Measurements from ENCODE around the gene MYL5.
A peak's percentile ranks its signal among the peaks of the same experiment; 100 is the strongest.

The MYL5 gene

DNA sequence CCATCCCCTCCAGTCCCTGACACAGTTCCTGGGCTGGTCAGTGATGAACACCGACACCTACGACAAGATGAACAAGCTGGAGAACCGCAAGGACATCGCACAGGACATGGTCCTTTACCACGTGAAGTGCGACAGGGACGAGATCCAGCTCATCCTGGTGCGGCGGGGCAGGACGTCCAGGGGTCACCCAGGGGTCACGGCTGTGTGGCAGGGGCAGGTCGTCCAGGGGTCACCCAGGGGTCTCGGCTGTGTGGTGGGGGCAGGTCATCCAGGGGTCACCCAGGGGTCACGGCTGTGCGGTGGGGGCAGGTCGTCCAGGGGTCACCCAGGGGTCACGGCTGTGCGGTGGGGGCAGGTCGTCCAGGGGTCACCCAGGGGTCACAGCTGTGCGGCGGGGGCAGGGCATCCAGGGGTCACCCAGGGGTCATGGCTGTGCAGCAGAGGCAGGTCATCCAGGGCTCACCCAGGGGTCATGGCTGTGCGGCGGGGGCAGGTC is 17.0 kb upstream of the MYL5 start:
- H3K27ac ChIP-seq (ENCODE audit: low read depth in 2 of 2, low read length in 2 of 2) = no peak overlapping the region
- H3K27me3 ChIP-seq (ENCODE audit: control insufficient read depth in 2 of 2, insufficient read depth in 2 of 2, low read length in 2 of 2) = no peaks in the 10 kb centered on the region
- no peak overlapping the region for H3K9ac ChIP-seq (ENCODE audit: low read depth in 1 of 2, low read length in 2 of 2)
- no peaks in the 10 kb centered on the region for H3K36me3 ChIP-seq (ENCODE audit: control insufficient read depth in 2 of 2, insufficient read depth in 2 of 2, low read length in 2 of 2)
- H3K9me3 ChIP-seq (ENCODE audit: control insufficient read depth in 2 of 2, low read length in 2 of 2) = no peaks in the 10 kb centered on the region
- H3K4me3 ChIP-seq (ENCODE audit: low read length in 2 of 2) = no peak overlapping the region
- no peaks in the 10 kb centered on the region for H3K4me1 ChIP-seq (ENCODE audit: control insufficient read depth in 2 of 2, insufficient read depth in 2 of 2, low read length in 2 of 2)

- H3K27ac ChIP-seq (ENCODE audit: low read depth in 2 of 2, low read length in 2 of 2) = no peak overlapping the region
- no peaks in the 10 kb centered on the region for H3K9me3 ChIP-seq (ENCODE audit: control insufficient read depth in 2 of 2, low read length in 2 of 2)
- no peak overlapping the region for H3K9ac ChIP-seq (ENCODE audit: low read depth in 1 of 2, low read length in 2 of 2)
- no peaks in the 10 kb centered on the region for H3K36me3 ChIP-seq (ENCODE audit: control insufficient read depth in 2 of 2, insufficient read depth in 2 of 2, low read length in 2 of 2)
- no peaks in the 10 kb centered on the region for H3K27me3 ChIP-seq (ENCODE audit: control insufficient read depth in 2 of 2, insufficient read depth in 2 of 2, low read length in 2 of 2)
- H3K4me1 ChIP-seq (ENCODE audit: control insufficient read depth in 2 of 2, insufficient read depth in 2 of 2, low read length in 2 of 2) = no peaks in the 10 kb centered on the region
- no peak overlapping the region for H3K4me3 ChIP-seq (ENCODE audit: low read length in 2 of 2)
Observed at GRCh38 chr4:657834-658667, 16.3 kb upstream of the MYL5 start.

- H3K27me3 ChIP-seq (ENCODE audit: control insufficient read depth in 2 of 2, insufficient read depth in 2 of 2, low read length in 2 of 2) = no peaks in the 10 kb centered on the region
- no peaks in the 10 kb centered on the region for H3K9me3 ChIP-seq (ENCODE audit: control insufficient read depth in 2 of 2, low read length in 2 of 2)
- H3K27ac ChIP-seq (ENCODE audit: low read depth in 2 of 2, low read length in 2 of 2) = no peak overlapping the region
- no peaks in the 10 kb centered on the region for H3K4me1 ChIP-seq (ENCODE audit: control insufficient read depth in 2 of 2, insufficient read depth in 2 of 2, low read length in 2 of 2)
- no peak overlapping the region for H3K9ac ChIP-seq (ENCODE audit: low read depth in 1 of 2, low read length in 2 of 2)
- no peaks in the 10 kb centered on the region for H3K36me3 ChIP-seq (ENCODE audit: control insufficient read depth in 2 of 2, insufficient read depth in 2 of 2, low read length in 2 of 2)
- no peak overlapping the region for H3K4me3 ChIP-seq (ENCODE audit: low read length in 2 of 2)
Observed at GRCh38 chr4:658681-659667, 15.4 kb upstream of the MYL5 start.

GRCh38 chr4:659851-660250 is 14.5 kb upstream of the MYL5 start:
- Histone ChIP-seq H3K27me3 (ENCODE audit: control insufficient read depth in 2 of 2, insufficient read depth in 2 of 2, low read length in 2 of 2) (no peaks in the 10 kb centered on the region), H3K4me3 (ENCODE audit: low read length in 2 of 2) (no peak overlapping the region), H3K9me3 (ENCODE audit: control insufficient read depth in 2 of 2, low read length in 2 of 2) (no peaks in the 10 kb centered on the region), H3K36me3 (ENCODE audit: control insufficient read depth in 2 of 2, insufficient read depth in 2 of 2, low read length in 2 of 2) (no peaks in the 10 kb centered on the region), H3K27ac (ENCODE audit: low read depth in 2 of 2, low read length in 2 of 2) (no peak overlapping the region), H3K4me1 (ENCODE audit: control insufficient read depth in 2 of 2, insufficient read depth in 2 of 2, low read length in 2 of 2) (no peaks in the 10 kb centered on the region), H3K9ac (ENCODE audit: low read depth in 1 of 2, low read length in 2 of 2) (no peak overlapping the region)

DNA sequence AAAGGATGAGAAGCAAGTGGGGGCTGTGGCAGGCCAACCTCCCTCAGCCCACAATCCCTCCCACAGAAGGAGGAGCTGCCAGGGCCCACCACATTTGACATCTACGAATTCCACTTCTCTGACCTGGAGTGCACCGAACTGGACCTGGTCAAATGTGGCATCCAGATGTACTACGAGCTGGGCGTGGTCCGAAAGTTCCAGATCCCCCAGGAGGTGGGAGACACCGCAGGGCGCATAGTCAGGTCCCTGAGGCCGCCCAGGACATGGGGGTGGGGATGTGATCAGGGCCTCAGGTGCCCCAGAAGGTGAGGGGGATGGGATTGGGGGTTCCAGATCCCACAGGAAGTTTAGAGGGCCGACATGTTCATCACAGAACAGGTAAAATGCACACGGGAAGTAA is 13.9 kb upstream of the MYL5 start:
- Histone ChIP-seq H3K9ac (ENCODE audit: low read depth in 1 of 2, low read length in 2 of 2) (no peak overlapping the region), H3K4me1 (ENCODE audit: control insufficient read depth in 2 of 2, insufficient read depth in 2 of 2, low read length in 2 of 2) (no peaks in the 10 kb centered on the region), H3K27me3 (ENCODE audit: control insufficient read depth in 2 of 2, insufficient read depth in 2 of 2, low read length in 2 of 2) (no peaks in the 10 kb centered on the region), H3K36me3 (ENCODE audit: control insufficient read depth in 2 of 2, insufficient read depth in 2 of 2, low read length in 2 of 2) (no peaks in the 10 kb centered on the region), H3K9me3 (ENCODE audit: control insufficient read depth in 2 of 2, low read length in 2 of 2) (no peaks in the 10 kb centered on the region), H3K27ac (ENCODE audit: low read depth in 2 of 2, low read length in 2 of 2) (no peak overlapping the region), H3K4me3 (ENCODE audit: low read length in 2 of 2) (no peak overlapping the region)

- Histone ChIP-seq H3K9ac (ENCODE audit: low read depth in 1 of 2, low read length in 2 of 2) (no peak overlapping the region), H3K4me1 (ENCODE audit: control insufficient read depth in 2 of 2, insufficient read depth in 2 of 2, low read length in 2 of 2) (no peaks in the 10 kb centered on the region), H3K27me3 (ENCODE audit: control insufficient read depth in 2 of 2, insufficient read depth in 2 of 2, low read length in 2 of 2) (no peaks in the 10 kb centered on the region), H3K27ac (ENCODE audit: low read depth in 2 of 2, low read length in 2 of 2) (no peak overlapping the region), H3K36me3 (ENCODE audit: control insufficient read depth in 2 of 2, insufficient read depth in 2 of 2, low read length in 2 of 2) (no peaks in the 10 kb centered on the region), H3K4me3 (ENCODE audit: low read length in 2 of 2) (no peak overlapping the region), H3K9me3 (ENCODE audit: control insufficient read depth in 2 of 2, low read length in 2 of 2) (no peaks in the 10 kb centered on the region)
Observed at GRCh38 chr4:661231-661630, 13.1 kb upstream of the MYL5 start.

GRCh38 chr4:661881-662761 is 12.2 kb upstream of the MYL5 start:
- no peak overlapping the region for H3K4me3 ChIP-seq (ENCODE audit: low read length in 2 of 2)
- no peaks in the 10 kb centered on the region for H3K4me1 ChIP-seq (ENCODE audit: control insufficient read depth in 2 of 2, insufficient read depth in 2 of 2, low read length in 2 of 2)
- no peaks in the 10 kb centered on the region for H3K9me3 ChIP-seq (ENCODE audit: control insufficient read depth in 2 of 2, low read length in 2 of 2)
- no peak overlapping the region for H3K9ac ChIP-seq (ENCODE audit: low read depth in 1 of 2, low read length in 2 of 2)
- no peaks in the 10 kb centered on the region for H3K27me3 ChIP-seq (ENCODE audit: control insufficient read depth in 2 of 2, insufficient read depth in 2 of 2, low read length in 2 of 2)
- no peak overlapping the region for H3K27ac ChIP-seq (ENCODE audit: low read depth in 2 of 2, low read length in 2 of 2)
- no peaks in the 10 kb centered on the region for H3K36me3 ChIP-seq (ENCODE audit: control insufficient read depth in 2 of 2, insufficient read depth in 2 of 2, low read length in 2 of 2)

GRCh38 chr4:663046-663437 is 11.3 kb upstream of the MYL5 start:
- Histone ChIP-seq H3K4me3 (ENCODE audit: low read length in 2 of 2) (peak overlapping the region; percentile 60 to 73), H3K9ac (ENCODE audit: low read depth in 1 of 2, low read length in 2 of 2) (no peak overlapping the region), H3K27me3 (ENCODE audit: control insufficient read depth in 2 of 2, insufficient read depth in 2 of 2, low read length in 2 of 2) (no peaks in the 10 kb centered on the region), H3K9me3 (ENCODE audit: control insufficient read depth in 2 of 2, low read length in 2 of 2) (no peaks in the 10 kb centered on the region), H3K36me3 (ENCODE audit: control insufficient read depth in 2 of 2, insufficient read depth in 2 of 2, low read length in 2 of 2) (no peaks in the 10 kb centered on the region), H3K27ac (ENCODE audit: low read depth in 2 of 2, low read length in 2 of 2) (no peak overlapping the region), H3K4me1 (ENCODE audit: control insufficient read depth in 2 of 2, insufficient read depth in 2 of 2, low read length in 2 of 2) (no peaks in the 10 kb centered on the region)

GRCh38 chr4:663438-664428 is 10.6 kb upstream of the MYL5 start:
- Histone ChIP-seq H3K36me3 (ENCODE audit: control insufficient read depth in 2 of 2, insufficient read depth in 2 of 2, low read length in 2 of 2) (no peaks in the 10 kb centered on the region), H3K9me3 (ENCODE audit: control insufficient read depth in 2 of 2, low read length in 2 of 2) (no peaks in the 10 kb centered on the region), H3K4me1 (ENCODE audit: control insufficient read depth in 2 of 2, insufficient read depth in 2 of 2, low read length in 2 of 2) (no peaks in the 10 kb centered on the region), H3K27ac (ENCODE audit: low read depth in 2 of 2, low read length in 2 of 2) (no peak overlapping the region), H3K4me3 (ENCODE audit: low read length in 2 of 2) (peak overlapping the region; percentile 60 to 73), H3K9ac (ENCODE audit: low read depth in 1 of 2, low read length in 2 of 2) (peak overlapping the region; percentile 14 to 53), H3K27me3 (ENCODE audit: control insufficient read depth in 2 of 2, insufficient read depth in 2 of 2, low read length in 2 of 2) (no peaks in the 10 kb centered on the region)

Data from mucosa of rectum (tissue), 2 donors.